ENCODE results near the gene ZMYND10. TPM values are rescaled to one million over a fixed set of nuclear protein-coding genes. Genes with fewer than 3 reads are reported as not detected.

The ZMYND10 gene
- polyA plus RNA-seq, 6 donors from 2014 or later = 0.53 TPM; not detected in 5

- H3K27ac Mint-ChIP-seq = no peak overlapping the region
- H3K9me3 Mint-ChIP-seq = no peaks in the 10 kb centered on the region
- no peak for ATAC-seq (ENCODE audit: low read depth in 2 of 2)
- H3K36me3 Mint-ChIP-seq = no peaks in the 10 kb centered on the region
- H3K4me3 Mint-ChIP-seq = peak overlapping the region in 1 of 8 donors; percentile 22
- DNase-seq = no peak
- peaks cover 0 to 27% (median 9%) of the 10 kb centered on the region in 3 donors for H3K27me3 Mint-ChIP-seq
- H3K4me1 Mint-ChIP-seq = peaks cover 0 to 4% (median under 1%) of the 10 kb centered on the region in 3 donors
Observed at GRCh38 chr3:50378757-50379156, 33.2 kb upstream of the ZMYND10 start.

- ATAC-seq (ENCODE audit: low read depth in 2 of 2) (no peak), DNase-seq (no peak)
- H3K27ac Mint-ChIP-seq = no peak overlapping the region
- peaks cover 0 to 33% (median 14%) of the 10 kb centered on the region in 3 donors for H3K27me3 Mint-ChIP-seq
- H3K9me3 Mint-ChIP-seq = no peaks in the 10 kb centered on the region
- peaks cover 0 to 8% (median 5%) of the 10 kb centered on the region in 3 donors for H3K4me1 Mint-ChIP-seq
- H3K36me3 Mint-ChIP-seq = no peaks in the 10 kb centered on the region
- H3K4me3 Mint-ChIP-seq = no peak overlapping the region
Observed at GRCh38 chr3:50378024-50378423, 32.5 kb upstream of the ZMYND10 start.

- ATAC-seq (ENCODE audit: low read depth in 2 of 2) (peak; percentile 20 to 42), DNase-seq (no peak)
- Mint-ChIP-seq H3K4me1 (peaks cover 0 to 13% (median 11%) of the 10 kb centered on the region in 3 donors), H3K9me3 (no peaks in the 10 kb centered on the region), H3K36me3 (no peaks in the 10 kb centered on the region), H3K27me3 (peaks cover 4 to 47% (median 38%) of the 10 kb centered on the region in 3 donors), H3K27ac (peak overlapping the region in 1 of 6 donors; percentile 29), H3K4me3 (no peak overlapping the region)
Observed at GRCh38 chr3:50375258-50375931, 29.9 kb upstream of the ZMYND10 start.

- peak overlapping the region in 1 of 6 donors; percentile 54 for H3K27ac Mint-ChIP-seq
Observed at GRCh38 chr3:50374363-50375257, 29.1 kb upstream of the ZMYND10 start.

GRCh38 chr3:50373146-50374051, 27.9 kb upstream of the ZMYND10 start:
- DNase-seq = no peak
- Mint-ChIP-seq H3K9me3 (no peaks in the 10 kb centered on the region), H3K27me3 (peaks cover 4 to 35% (median 28%) of the 10 kb centered on the region in 3 donors), H3K4me3 (peak overlapping the region in 1 of 8 donors; percentile 8), H3K36me3 (no peaks in the 10 kb centered on the region), H3K4me1 (peaks cover 0 to 11% (median 11%) of the 10 kb centered on the region in 3 donors), H3K27ac (peak overlapping the region in 2 of 6 donors; percentile 46 to 53)
- no peak for ATAC-seq (ENCODE audit: low read depth in 2 of 2)

More at GRCh38 chr3:50374363-50375257, 29.1 kb upstream of the ZMYND10 start:
- Mint-ChIP-seq H3K27me3 (peaks cover 4 to 39% (median 38%) of the 10 kb centered on the region in 3 donors), H3K9me3 (no peaks in the 10 kb centered on the region), H3K4me3 (no peak overlapping the region), H3K4me1 (peaks cover 0 to 13% (median 11%) of the 10 kb centered on the region in 3 donors), H3K36me3 (no peaks in the 10 kb centered on the region)
- ATAC-seq (ENCODE audit: low read depth in 2 of 2) (no peak), DNase-seq (no peak)

- no peak overlapping the region for H3K4me3 Mint-ChIP-seq
- H3K27me3 Mint-ChIP-seq = peaks cover 4 to 30% (median 24%) of the 10 kb centered on the region in 3 donors
- DNase-seq (no peak), ATAC-seq (ENCODE audit: low read depth in 2 of 2) (no peak)
- H3K9me3 Mint-ChIP-seq = no peaks in the 10 kb centered on the region
- H3K36me3 Mint-ChIP-seq = no peaks in the 10 kb centered on the region
- no peak overlapping the region for H3K27ac Mint-ChIP-seq
- H3K4me1 Mint-ChIP-seq = peaks cover 1 to 11% (median 11%) of the 10 kb centered on the region in 3 donors
Observed at GRCh38 chr3:50372349-50372748, 26.8 kb upstream of the ZMYND10 start.

- ATAC-seq (ENCODE audit: low read depth in 2 of 2) = no peak
- H3K36me3 Mint-ChIP-seq = no peaks in the 10 kb centered on the region
- no peak for DNase-seq
- peak overlapping the region in 1 of 6 donors; percentile 32 for H3K27ac Mint-ChIP-seq
- no peaks in the 10 kb centered on the region for H3K9me3 Mint-ChIP-seq
- peaks cover 4 to 30% (median 24%) of the 10 kb centered on the region in 3 donors for H3K27me3 Mint-ChIP-seq
- peaks cover 4 to 16% (median 11%) of the 10 kb centered on the region in 3 donors for H3K4me1 Mint-ChIP-seq
- H3K4me3 Mint-ChIP-seq = no peak overlapping the region
Observed at GRCh38 chr3:50371133-50371685, 25.7 kb upstream of the ZMYND10 start.

- peaks cover 4 to 30% (median 24%) of the 10 kb centered on the region in 3 donors for H3K27me3 Mint-ChIP-seq
- peak overlapping the region in 1 of 8 donors; percentile 43 for H3K4me3 Mint-ChIP-seq
- no peaks in the 10 kb centered on the region for H3K36me3 Mint-ChIP-seq
- no peak overlapping the region for H3K27ac Mint-ChIP-seq
- DNase-seq (no peak), ATAC-seq (ENCODE audit: low read depth in 2 of 2) (no peak)
- H3K4me1 Mint-ChIP-seq = peaks cover 10 to 21% (median 16%) of the 10 kb centered on the region in 3 donors
- H3K9me3 Mint-ChIP-seq = no peaks in the 10 kb centered on the region
Observed at GRCh38 chr3:50370594-50370993, 25.1 kb upstream of the ZMYND10 start.

- no peak for ATAC-seq (ENCODE audit: low read depth in 2 of 2)
- Mint-ChIP-seq H3K27ac (peak overlapping the region in 1 of 6 donors; percentile 34), H3K36me3 (no peaks in the 10 kb centered on the region), H3K4me1 (peaks cover 19 to 30% (median 26%) of the 10 kb centered on the region in 3 donors), H3K27me3 (peaks cover 4 to 30% (median 24%) of the 10 kb centered on the region in 3 donors), H3K9me3 (no peaks in the 10 kb centered on the region), H3K4me3 (peak overlapping the region in 3 of 8 donors; percentile 16 to 66 (median 66))
- DNase-seq = no peak
Observed at GRCh38 chr3:50369012-50369670, 23.6 kb upstream of the ZMYND10 start.

GRCh38 chr3:50365842-50366220, 20.3 kb upstream of the ZMYND10 start:
- no peak for ATAC-seq (ENCODE audit: low read depth in 2 of 2)
- DNase-seq = no peak
- Mint-ChIP-seq H3K4me3 (peak overlapping the region; percentile 88 to 95 (median 92)), H3K27me3 (peaks cover 0 to 3% (median 3%) of the 10 kb centered on the region in 3 donors), H3K9me3 (no peaks in the 10 kb centered on the region), H3K27ac (peak overlapping the region; percentile 91 to 96 (median 95)), H3K36me3 (no peaks in the 10 kb centered on the region), H3K4me1 (peaks cover 22 to 26% (median 23%) of the 10 kb centered on the region in 3 donors)

- Mint-ChIP-seq H3K9me3 (no peaks in the 10 kb centered on the region), H3K4me3 (peak overlapping the region; percentile 88 to 95 (median 92))
- peak; percentile 97 for ATAC-seq (ENCODE audit: low read depth in 2 of 2)
Observed at GRCh38 chr3:50365080-50365841, 19.7 kb upstream of the ZMYND10 start.

More at GRCh38 chr3:50365080-50365841, 19.7 kb upstream of the ZMYND10 start:
- Mint-ChIP-seq H3K4me1 (peaks cover 23 to 26% (median 23%) of the 10 kb centered on the region in 3 donors), H3K27me3 (no peaks in the 10 kb centered on the region), H3K36me3 (no peaks in the 10 kb centered on the region), H3K27ac (peak overlapping the region; percentile 91 to 96 (median 95))
- DNase-seq = peak; percentile 91
